Measurements from ENCODE around the gene FOXJ3. TPM values are rescaled to one million over a fixed set of nuclear protein-coding genes. Genes with fewer than 3 reads are reported as not detected.
A peak's percentile ranks its signal among the peaks of the same experiment; 100 is the strongest.

FOXJ3 gene
- total RNA-seq, 2 donors from 2014 or later: 39.9 to 44.8 TPM

GRCh38 chr1:42317308-42317707 is 17.7 kb downstream of the FOXJ3 start:
- H3K9ac ChIP-seq (ENCODE audit: low read depth in 2 of 2, low read length in 2 of 2): no peak overlapping the region
- H3K36me3 ChIP-seq: no peaks in the 10 kb centered on the region
- H3K4me3 ChIP-seq: no peak overlapping the region
- intact Hi-C loops (cut with DNase I): no loop called here
- peaks cover 8% of the 10 kb centered on the region for H3K4me1 ChIP-seq
- H3K9me3 ChIP-seq: no peaks in the 10 kb centered on the region
- H3K27me3 ChIP-seq: no peaks in the 10 kb centered on the region
- no peak for TF ChIP-seq CTCF (IDR thresholded peaks at IDR 0.05)
- no peak overlapping the region for H3K27ac ChIP-seq
- no peak for DNase-seq

GRCh38 chr1:42316292-42316691 is 18.7 kb downstream of the FOXJ3 start:
- H3K4me3 ChIP-seq: no peak overlapping the region
- no peak overlapping the region for H3K27ac ChIP-seq
- TF ChIP-seq CTCF (IDR thresholded peaks at IDR 0.05): no peak
- H3K27me3 ChIP-seq: no peaks in the 10 kb centered on the region
- H3K4me1 ChIP-seq: peaks cover 8% of the 10 kb centered on the region
- H3K9me3 ChIP-seq: no peaks in the 10 kb centered on the region
- no peaks in the 10 kb centered on the region for H3K36me3 ChIP-seq
- DNase-seq: no peak
- H3K9ac ChIP-seq (ENCODE audit: low read depth in 2 of 2, low read length in 2 of 2): no peak overlapping the region
- intact Hi-C loops (cut with DNase I): no loop called here

GRCh38 chr1:42315500-42315899 is 19.5 kb downstream of the FOXJ3 start:
- DNase-seq: no peak
- peak overlapping the region in 1 of 2 donors; percentile 4 for H3K9ac ChIP-seq (ENCODE audit: low read depth in 2 of 2, low read length in 2 of 2)
- H3K27ac ChIP-seq: peak overlapping the region; percentile 40
- intact Hi-C loops (cut with DNase I): no loop called here
- no peaks in the 10 kb centered on the region for H3K27me3 ChIP-seq
- H3K4me3 ChIP-seq: no peak overlapping the region
- no peak for TF ChIP-seq CTCF (IDR thresholded peaks at IDR 0.05)
- H3K36me3 ChIP-seq: no peaks in the 10 kb centered on the region
- H3K9me3 ChIP-seq: no peaks in the 10 kb centered on the region
- H3K4me1 ChIP-seq: peaks cover 8% of the 10 kb centered on the region

GRCh38 chr1:42313970-42314369 is 21.1 kb downstream of the FOXJ3 start:
- H3K4me1 ChIP-seq: peaks cover 4% of the 10 kb centered on the region
- DNase-seq: no peak
- H3K9me3 ChIP-seq: no peaks in the 10 kb centered on the region
- H3K27me3 ChIP-seq: no peaks in the 10 kb centered on the region
- intact Hi-C loops (cut with DNase I): no loop called here
- no peaks in the 10 kb centered on the region for H3K36me3 ChIP-seq
- H3K9ac ChIP-seq (ENCODE audit: low read depth in 2 of 2, low read length in 2 of 2): peak overlapping the region in 1 of 2 donors; percentile 4
- no peak overlapping the region for H3K27ac ChIP-seq
- no peak overlapping the region for H3K4me3 ChIP-seq
- TF ChIP-seq CTCF (IDR thresholded peaks at IDR 0.05): no peak

- no peaks in the 10 kb centered on the region for H3K36me3 ChIP-seq
- TF ChIP-seq CTCF (IDR thresholded peaks at IDR 0.05): no peak
- H3K27me3 ChIP-seq: no peaks in the 10 kb centered on the region
- H3K4me3 ChIP-seq: no peak overlapping the region
- no peaks in the 10 kb centered on the region for H3K9me3 ChIP-seq
- no peak overlapping the region for H3K9ac ChIP-seq (ENCODE audit: low read depth in 2 of 2, low read length in 2 of 2)
- peaks cover 4% of the 10 kb centered on the region for H3K4me1 ChIP-seq
- no peak overlapping the region for H3K27ac ChIP-seq
- intact Hi-C loops (cut with DNase I): no loop called here
- no peak for DNase-seq
These were observed 22.3 kb downstream of the FOXJ3 start for GRCh38 chr1:42312576-42313212.
